ENCODE measurements around the gene CDH11. TPM values are rescaled to one million over a fixed set of nuclear protein-coding genes. Genes with fewer than 3 reads are reported as not detected.

Gene CDH11
- total RNA-seq, 1 experiment from 2014 or later = 57.7 TPM

DNA sequence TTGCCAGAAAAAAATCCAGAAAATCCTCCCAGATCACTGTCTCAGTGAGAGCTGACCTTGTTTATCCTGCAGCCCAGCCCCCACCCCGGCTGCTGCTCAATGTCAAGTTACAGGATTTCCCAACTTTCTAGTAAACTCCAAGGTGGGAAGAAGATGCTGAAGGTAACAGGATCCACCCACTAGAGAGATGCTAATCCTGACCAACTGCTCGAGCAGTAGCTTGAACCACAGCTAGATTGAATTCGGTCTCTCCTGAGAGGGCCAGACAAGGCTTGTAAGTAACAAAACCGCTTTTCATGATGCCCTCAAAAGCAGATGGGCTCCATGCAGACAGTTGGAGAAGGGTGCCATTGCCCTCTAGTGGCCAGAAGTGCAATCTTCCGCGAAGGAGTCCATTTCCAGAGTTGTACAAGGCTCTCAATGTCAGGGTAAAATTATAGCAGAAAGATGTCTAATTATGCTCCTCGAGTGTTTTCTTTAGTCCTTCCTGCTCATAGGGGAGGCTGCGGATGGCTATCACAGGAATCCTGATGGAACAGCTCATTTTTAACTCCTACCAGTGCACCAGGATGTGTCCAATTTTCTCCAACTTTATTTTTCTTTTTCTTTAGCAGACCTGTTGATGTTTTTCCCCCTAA lies 3.9 kb downstream of the CDH11 start:
- peak; percentile 87 for DNase-seq (ENCODE audit: low read depth)

DNA sequence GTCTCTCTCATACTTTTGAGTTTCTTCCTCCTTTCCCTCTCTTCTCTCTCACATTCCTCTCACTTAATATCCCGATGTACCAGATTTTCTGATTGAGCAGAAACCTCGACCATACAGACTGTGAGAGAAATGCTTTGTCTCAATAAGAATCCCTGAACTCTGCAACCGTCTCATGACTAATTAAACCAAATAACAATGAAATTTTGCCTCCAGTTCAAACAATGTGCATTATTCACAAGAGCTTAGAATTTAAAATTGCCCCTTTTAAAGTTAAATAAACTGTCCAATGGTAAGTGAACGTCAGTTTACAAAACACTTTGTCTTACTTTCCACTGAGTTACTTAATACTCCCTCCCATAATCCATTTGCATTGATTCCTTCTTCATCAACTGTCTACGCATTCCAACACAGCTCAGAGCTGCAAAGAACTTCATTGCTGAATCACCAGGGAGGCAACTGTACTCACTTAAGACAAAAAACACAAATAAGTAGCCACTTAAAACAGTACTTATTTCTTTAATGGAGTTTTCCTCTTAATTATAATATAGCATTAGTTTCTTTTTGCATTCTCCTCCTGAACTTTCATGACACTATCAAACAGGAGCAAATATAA lies 4.9 kb downstream of the CDH11 start:
- no peak for DNase-seq (ENCODE audit: low read depth)

DNA sequence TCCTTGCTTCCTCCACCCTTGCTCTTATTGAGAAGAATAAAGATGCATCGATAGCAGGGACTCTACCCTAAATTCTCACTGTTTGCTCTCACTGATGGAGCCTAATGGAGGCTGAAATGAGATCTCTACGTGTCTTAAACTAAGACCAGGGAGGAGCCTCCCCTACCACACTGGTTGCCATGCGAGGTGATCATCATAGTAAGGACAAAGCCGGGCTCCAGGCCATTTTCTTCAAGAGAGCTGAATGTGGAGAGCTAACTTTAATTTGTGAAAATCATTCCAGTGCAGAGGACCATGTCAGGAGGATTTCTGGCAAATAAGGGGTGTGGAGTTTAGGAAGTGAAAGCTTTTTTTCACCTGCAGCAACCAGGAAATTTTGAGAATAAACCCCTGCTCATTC lies 5.6 kb downstream of the CDH11 start:
- no peak for DNase-seq (ENCODE audit: low read depth)

DNA sequence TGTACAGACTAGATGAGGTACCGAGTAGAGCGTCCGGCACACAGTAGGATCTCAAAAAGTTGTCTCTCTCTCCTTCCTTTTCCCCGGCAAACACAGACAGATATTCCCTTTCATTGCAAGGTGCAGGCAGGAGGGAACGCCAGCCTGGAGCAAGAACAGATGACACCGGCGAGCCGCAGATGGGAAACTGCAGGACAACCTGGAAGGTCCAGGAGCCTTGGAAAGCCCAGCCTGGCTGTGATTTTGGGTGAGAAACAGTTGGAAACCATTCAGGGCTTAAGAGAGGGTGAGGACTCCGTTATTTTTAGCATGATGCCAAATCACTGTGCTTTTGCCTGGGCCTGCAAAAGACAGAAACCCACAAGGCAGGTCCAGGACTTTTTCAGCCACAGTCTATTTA lies 7.3 kb downstream of the CDH11 start:
- DNase-seq (ENCODE audit: low read depth) = no peak

DNA sequence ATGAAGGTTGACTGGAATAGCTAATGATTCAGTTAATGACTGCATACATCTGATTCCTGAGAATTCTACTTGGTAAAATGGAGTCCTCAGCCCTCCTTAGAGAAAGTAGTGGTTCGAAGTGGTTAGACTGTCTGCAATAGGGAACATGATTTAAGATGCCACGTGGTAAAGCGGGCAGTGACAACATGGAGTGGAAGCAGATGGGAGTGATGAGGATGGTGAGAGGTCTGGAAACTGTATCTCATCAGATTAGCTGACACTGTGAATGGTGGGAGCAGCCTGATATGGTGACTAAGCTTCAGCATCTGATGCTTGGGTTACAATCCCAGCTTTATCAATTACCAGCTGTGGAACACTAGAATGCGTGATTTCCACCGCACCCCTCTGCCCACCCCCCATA lies 8.4 kb downstream of the CDH11 start:
- DNase-seq (ENCODE audit: low read depth) = no peak

DNA sequence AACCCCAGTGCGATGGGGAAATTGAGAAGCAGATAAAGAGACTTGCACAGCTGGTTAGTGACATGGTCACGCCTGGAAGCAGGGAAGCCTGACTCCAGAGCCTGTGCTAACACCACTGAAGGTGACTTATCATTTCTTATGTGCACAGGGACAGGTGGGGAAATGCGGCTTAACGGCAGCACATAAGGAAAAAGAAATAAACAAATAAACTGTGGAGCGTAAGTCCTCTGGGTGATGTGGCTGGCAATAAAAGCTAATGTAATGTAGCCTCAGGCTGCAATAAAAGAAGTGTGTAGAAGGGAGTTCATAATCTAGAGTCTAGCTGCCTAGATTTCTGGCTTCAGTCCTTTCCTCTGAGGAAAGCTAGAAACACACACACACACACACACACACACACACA lies 10.6 kb downstream of the CDH11 start:
- DNase-seq (ENCODE audit: low read depth) = no peak

DNA sequence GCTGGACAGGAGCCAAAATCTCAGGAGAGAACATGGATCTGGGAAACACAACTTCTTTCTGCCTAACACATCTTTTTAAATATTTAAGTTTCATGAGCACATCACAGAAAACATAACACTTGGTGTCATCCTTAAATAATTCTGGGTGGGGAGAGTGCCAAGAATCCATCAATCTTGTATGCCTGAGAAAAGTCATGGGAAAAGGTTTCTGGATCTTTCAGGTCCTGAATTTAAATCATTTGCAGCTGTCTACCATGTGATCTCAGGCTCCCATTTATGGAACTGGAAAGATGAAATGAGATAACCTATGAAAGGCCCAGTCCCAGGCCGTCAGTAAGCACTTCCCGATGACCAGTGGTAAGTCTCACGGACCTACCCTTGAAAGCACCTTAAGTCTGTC lies 15.1 kb downstream of the CDH11 start:
- DNase-seq (ENCODE audit: low read depth) = no peak

DNA sequence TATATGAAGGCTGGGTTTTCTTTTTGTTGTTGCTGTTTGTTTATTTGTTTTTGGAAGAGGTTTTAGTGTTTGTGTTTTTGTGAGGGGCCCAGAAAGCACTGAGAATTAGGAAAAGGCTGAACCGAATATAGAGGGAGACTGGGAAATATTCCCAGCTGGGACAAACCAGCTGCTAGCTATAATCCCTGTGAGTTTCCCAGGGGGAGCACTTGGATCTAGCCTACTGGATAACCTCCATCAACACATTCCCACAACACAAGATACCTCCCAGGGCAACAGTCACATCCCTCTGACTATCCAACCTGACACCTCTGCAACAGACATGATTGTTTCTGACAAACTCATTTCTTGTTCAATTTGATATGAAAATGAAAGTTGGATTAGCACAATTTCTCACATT lies 16.7 kb downstream of the CDH11 start:
- DNase-seq (ENCODE audit: low read depth) = peak; percentile 43

DNA sequence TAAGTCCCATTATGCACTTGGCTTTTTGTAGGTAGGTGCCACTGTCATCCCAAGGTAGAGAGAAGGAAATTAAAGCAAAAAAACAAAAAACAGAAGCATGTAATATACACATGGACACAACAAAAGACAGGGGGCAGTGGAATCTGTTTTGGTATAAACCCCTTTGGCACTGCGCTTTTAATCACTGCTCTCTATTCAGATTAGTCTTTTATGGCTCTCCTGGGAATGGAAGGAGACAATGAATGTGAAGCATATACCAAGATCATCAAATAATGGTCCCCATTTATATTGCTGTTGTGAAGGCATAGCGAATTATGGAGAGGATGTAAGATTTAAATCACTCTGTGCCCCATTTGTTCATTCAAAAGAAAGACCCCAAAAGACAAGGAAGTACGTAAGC lies 17.4 kb downstream of the CDH11 start:
- no peak for DNase-seq (ENCODE audit: low read depth)

DNA sequence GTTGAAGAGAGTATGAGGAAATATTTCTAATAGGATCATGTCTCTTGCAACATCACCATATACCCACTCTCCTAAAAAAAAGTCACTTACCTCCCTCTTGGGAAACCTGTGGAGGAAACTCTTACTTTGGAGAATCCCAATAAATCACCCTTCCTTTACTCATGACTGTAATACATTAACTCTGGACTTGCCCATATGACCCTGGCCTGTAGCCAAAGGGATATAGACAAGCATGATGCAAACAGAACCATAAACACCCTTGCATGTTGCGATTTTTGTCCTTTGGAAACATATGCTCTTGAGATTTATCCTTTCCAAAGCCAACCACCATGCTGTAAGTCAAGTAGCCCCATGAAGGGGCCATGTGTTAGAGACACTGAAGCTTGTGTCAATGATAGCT lies 19.5 kb downstream of the CDH11 start:
- no peak for DNase-seq (ENCODE audit: low read depth)

DNA sequence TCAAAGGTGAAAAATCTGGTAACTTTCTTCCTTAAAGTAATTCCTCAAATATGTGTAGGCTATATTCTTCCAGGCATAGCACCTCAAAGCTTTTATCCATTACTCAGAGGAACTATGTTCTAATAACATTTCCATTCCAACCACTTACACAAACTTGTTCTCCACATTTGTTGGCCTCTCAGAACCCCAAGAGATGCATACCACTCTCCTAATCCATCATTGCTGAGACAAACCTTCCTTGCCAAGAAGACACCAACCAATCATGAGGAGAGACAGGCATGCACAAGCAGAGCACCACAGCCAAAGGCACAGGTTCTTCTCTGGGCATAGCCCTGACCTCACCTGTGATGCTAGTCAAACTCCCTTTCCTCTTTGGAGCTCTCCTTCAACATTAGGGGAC lies 20.9 kb downstream of the CDH11 start:
- DNase-seq (ENCODE audit: low read depth) = no peak

DNA sequence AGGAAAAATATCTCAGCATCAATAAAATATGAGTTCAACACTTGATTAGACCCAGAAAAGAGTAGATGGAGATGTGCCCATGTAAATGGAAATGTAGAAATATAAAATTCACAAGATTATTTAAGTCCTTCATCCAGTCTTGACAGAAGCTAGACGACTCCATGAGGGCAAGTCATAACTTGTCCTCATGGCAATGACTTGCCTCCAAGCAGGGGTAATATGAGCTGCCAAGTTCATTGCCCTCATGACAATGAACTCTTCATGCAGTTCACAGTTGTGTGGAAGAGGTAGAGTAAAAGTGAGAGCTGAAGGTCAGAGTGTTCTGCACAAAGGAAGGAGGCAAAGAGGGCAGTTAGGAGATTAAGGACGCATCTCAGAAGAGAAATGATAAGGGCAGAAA lies 22.3 kb downstream of the CDH11 start:
- DNase-seq (ENCODE audit: low read depth) = no peak

DNA sequence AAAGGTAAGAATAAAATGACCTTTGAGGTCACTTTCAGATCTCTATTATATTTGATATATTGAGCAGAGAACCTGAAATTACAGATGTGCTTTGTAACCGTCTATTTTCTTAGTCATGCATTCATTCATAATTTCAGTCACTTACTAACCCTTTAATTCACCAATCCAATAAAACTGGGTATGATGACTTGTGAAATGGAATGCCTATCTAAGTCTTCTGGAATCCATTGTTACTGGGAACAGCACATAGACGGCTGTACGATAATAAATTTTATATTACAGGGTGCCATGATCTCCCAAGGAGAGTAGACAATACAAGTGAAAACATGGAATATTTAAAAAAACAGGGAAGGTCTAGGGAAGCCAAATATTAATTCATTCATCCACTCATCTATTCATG lies 22.9 kb downstream of the CDH11 start:
- no peak for DNase-seq (ENCODE audit: low read depth)

DNA sequence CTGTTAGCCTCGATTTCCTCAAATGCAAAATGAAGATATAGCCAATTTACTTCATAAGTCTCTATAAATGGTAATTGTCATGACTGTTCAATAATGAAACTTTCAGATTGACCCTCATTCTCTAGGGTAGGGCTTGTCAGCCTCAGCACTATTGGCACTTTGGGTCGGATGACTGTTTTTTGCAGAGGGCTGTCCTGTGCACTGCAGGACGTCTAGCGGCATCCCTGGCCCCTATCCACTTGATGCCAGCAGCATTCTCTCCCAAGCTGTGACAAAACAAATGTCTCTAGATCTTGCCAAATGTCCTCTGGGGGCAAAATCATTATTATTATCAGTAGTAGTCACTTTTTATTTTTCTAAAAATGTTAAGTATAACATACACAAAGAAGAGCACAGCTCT lies 24.6 kb downstream of the CDH11 start:
- no peak for DNase-seq (ENCODE audit: low read depth)

DNA sequence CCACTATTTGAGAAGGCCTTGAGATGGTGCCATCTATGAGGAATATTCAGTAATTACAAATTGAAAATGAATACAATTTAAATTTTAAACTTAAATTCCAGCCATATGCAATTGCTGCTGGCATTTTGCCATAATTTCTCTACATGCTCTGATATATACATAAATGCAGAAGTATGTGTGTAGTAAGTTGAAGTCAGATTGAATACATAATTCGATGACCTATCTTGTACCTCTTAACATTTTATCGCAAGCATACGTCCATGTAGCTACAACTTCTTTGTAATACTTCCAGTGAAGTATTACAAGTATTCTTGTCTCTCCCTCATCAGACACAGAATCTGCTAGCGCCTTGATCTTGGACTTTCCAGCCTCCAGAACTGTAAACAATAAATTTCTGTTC lies 26.0 kb downstream of the CDH11 start:
- DNase-seq (ENCODE audit: low read depth) = no peak

DNA sequence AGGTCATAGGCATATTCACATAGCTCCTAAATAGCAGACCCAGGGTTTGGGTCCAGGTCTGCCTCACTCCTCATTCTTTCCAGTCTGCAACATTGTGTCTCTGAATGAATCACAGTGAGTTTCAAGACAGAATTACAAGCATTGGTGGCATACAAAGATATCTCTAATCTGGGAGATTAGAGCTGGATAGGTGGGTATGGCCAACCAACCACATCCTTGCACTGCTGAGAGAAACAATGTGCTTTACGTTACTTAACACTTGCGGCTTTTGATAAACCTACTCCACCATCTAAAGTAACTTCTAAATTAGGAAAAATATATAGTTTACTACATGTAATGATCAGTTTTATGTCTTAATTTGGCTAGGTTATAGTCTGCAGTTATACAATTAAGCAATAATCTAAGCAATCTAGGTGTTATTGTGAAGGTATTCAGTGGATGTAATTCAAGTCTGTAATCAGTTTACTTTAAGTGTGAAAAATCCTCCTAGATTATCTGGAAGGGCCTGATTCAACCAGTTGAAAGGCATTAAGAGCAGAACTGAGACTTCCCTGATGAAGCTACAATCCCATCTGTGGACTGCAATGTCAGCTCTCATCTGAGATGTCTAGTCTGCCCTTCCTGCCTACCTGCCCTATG lies 26.7 kb downstream of the CDH11 start:
- no peak for DNase-seq (ENCODE audit: low read depth)

DNA sequence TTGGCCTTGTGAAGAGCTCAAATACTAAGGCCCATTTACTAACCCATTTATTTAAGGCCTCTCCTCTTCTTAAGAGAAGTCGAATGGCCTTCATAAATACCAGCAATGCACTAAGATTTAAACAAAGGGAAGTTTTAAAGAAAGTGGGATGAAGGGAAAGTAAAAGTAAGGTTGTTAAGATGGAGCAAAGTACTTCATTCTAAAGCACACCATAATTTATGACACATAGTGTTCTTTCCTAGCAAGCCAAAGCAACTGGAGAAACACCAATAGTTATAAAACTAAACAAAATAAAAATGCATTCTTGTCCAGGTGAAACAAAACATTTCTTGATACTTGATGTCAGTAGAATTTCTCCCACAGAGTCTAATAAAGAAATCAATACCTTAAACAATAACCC lies 27.9 kb downstream of the CDH11 start:
- DNase-seq (ENCODE audit: low read depth) = no peak

DNA sequence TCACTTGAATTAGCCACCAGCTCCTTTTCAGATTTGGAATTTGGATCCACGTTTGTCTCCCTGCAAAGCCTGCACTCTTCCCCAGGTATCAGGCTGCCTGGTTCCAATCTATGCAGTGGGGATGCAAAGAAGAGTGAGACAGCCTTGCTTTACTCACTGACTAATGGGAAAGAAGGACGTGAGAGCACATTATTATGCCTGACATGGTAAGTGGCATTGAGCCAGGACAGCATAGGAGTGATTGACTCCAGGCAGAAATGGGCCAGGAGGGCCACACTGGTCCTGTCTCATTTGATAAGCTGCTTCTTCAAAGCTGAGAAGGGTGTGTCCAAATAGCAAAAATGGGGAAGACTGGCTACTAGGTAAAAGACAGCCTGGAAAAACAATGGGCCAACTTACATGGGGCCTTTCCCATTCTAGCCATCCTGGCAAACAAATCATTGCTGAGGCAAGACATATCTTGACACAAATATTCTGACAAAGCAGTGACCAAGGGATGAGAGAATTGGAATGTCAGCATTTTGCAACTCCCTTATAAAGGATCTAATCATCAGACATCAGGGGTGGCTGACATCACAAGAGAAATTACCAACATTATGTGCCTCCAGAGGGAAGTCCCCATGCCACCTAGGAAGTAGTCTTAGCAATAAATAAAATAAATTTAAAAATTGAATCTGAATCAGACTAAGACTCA lies 38.6 kb downstream of the CDH11 start:
- DNase-seq (ENCODE audit: low read depth) = no peak

DNA sequence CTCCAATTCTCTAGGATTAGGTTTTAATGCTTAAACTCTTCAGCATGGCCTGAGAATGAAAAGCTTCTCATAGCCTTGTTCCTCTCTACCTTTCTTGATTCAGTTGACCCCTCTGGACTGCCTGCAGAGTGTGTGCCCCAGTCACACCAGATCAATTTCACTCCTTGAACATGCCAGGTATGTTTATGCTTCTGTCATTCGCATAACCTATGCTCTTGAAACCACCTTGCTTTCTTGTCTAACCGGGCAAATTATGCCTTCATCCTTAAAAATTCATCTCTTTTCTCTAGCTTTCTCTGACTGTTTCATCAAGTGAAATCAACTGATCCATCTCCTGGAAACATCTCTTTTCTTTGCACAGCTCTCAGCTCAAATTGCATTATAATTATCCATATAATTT lies 42.3 kb downstream of the CDH11 start:
- DNase-seq (ENCODE audit: low read depth) = no peak

DNA sequence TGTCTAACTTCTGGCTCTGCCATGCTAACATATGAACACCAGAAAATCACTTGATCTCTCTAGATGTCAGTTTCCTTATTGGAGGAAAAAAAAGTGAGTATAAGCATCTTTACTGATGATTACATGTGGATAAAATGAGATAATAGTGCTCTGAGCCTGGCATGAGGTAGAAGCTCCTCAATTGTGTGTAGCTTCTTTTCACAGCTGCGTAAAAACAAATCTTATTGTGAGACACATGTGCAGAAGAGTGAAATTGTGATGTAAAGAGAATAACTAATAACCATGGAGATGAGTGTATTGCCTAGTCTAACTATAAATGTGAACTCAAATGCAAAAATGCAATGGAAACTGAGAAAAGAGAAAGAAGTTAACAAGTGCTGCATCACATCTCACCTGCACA lies 44.7 kb downstream of the CDH11 start:
- DNase-seq (ENCODE audit: low read depth) = no peak

DNA sequence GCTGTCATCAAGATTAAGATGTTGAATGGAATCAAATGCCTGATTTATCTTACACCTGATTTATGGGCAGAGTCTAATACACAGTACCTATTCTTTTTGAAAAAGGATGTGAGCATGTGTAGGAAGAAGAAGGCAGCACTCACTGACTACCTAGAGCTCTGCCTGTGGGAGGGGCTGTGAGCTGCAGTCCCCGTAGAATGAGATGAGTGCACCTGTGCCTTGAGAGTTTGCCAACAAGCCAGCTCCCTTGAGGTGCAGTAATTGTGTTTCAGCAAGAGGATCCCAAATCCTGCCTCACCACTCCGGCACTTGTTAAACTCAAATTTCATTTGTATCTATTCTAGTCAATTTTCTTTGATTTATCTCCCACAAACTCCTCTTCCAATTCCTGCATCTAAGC lies 46.0 kb downstream of the CDH11 start:
- no peak for DNase-seq (ENCODE audit: low read depth)

DNA sequence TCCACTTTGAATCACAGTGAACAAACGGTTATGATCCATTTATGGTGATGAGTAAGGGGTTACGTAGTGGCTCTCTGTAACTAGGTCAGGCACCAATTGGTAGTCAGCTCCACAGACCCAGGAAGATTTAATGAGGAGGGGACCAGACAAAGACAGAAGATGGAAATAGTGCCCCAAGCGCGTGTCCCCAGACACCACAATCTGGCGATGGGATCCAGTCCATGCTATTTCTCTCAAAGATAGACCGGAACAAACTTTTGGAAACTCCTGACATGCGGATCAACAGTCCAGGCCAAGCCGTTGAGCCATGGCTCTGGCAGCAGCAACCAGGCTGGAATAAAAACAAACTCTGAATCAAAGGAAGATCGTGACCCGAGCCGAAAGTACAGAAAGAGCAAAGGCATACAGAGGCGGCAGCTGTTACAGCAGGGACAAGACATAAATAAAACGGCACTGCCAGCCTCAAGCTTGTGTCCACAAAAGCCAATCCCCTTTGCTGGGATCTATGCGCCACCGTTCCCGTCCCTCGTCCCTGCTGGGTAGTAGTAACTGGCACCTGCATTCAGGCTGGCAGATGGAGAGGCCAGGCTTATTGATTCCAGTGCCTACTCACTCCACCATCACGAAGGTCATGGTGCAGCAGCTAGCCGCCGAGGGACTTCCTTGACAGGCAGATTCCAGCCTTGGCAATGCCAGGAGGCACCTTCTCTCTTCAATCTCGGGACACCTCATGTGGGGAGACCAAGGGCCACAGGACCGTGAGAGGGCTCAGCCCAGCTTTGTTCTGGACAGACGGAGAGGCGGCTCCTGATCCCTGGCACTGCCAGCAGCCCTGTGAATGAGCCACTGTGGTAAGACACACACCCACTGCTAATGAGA lies 50.2 kb downstream of the CDH11 start:
- peak; percentile 84 for DNase-seq (ENCODE audit: low read depth)

Measured in LHCN-M2 (cell line).